BE2C (cell line): ENCODE data around the gene C1QTNF4.

ENCODE experiments used
- DNase-seq: peaks from one replicate; pipeline ENCODE4 v3.0.0-alpha.2; 2020
- H3K27me3 ChIP-seq: fragments of 250-450 bp; sonication (Bioruptor Pico); 2 replicates; pipeline ENCODE4 v1.5.1; 2020; ENCODE audit warnings: mild to moderate bottlenecking
- H3K36me3 ChIP-seq: fragments of 250-450 bp; sonication (Bioruptor Pico); 2 replicates; pipeline ENCODE4 v1.5.1; 2020; ENCODE audit warnings: mild to moderate bottlenecking
- H3K4me1 ChIP-seq: fragments of 250-450 bp; sonication (Bioruptor Pico); 2 replicates; pipeline ENCODE4 v1.5.1; 2020
- H3K4me3 ChIP-seq: 2 replicates; pipeline ENCODE4 v1.5.1; 2011; ENCODE audit warnings: low read depth, low read length
- H3K9me3 ChIP-seq: fragments of 250-450 bp; sonication (Bioruptor Pico); 2 replicates; pipeline ENCODE4 v1.5.1; 2020
- CTCF ChIP-seq: IDR thresholded peaks from 2 replicates; pipeline ENCODE4 v1.5.1; 2012; ENCODE audit warnings: mild to moderate bottlenecking, low read depth, low read length

Gene C1QTNF4

GRCh38 chr11:47591764-47592163, 2.4 kb downstream of the C1QTNF4 start:
- Histone ChIP-seq H3K27me3 (peaks cover 8% of the 10 kb centered on the region), H3K36me3 (no peaks in the 10 kb centered on the region), H3K9me3 (no peaks in the 10 kb centered on the region), H3K4me3 (no peak overlapping the region), H3K4me1 (no peaks in the 10 kb centered on the region)
- no peak for DNase-seq
- no peak for TF ChIP-seq CTCF

- no peak for DNase-seq
- Histone ChIP-seq H3K36me3 (no peaks in the 10 kb centered on the region), H3K9me3 (no peaks in the 10 kb centered on the region), H3K4me3 (no peak overlapping the region), H3K4me1 (no peaks in the 10 kb centered on the region), H3K27me3 (peaks cover 8% of the 10 kb centered on the region)
- TF ChIP-seq CTCF = no peak
Observed at GRCh38 chr11:47589977-47590861, 4.0 kb downstream of the C1QTNF4 start.

- no peaks in the 10 kb centered on the region for H3K36me3 ChIP-seq
- no peaks in the 10 kb centered on the region for H3K9me3 ChIP-seq
- no peak for DNase-seq
- no peak overlapping the region for H3K4me3 ChIP-seq
- no peak for TF ChIP-seq CTCF
- H3K4me1 ChIP-seq = no peaks in the 10 kb centered on the region
- H3K27me3 ChIP-seq = peaks cover 8% of the 10 kb centered on the region
Observed at GRCh38 chr11:47589584-47589976, 4.6 kb downstream of the C1QTNF4 start.

GRCh38 chr11:47589118-47589517, 5.1 kb downstream of the C1QTNF4 start:
- Histone ChIP-seq H3K9me3 (no peaks in the 10 kb centered on the region), H3K36me3 (no peaks in the 10 kb centered on the region), H3K4me1 (no peaks in the 10 kb centered on the region), H3K27me3 (peaks cover 8% of the 10 kb centered on the region), H3K4me3 (no peak overlapping the region)
- TF ChIP-seq CTCF = no peak
- DNase-seq = no peak

- Histone ChIP-seq H3K9me3 (no peaks in the 10 kb centered on the region), H3K36me3 (no peaks in the 10 kb centered on the region; the same call in 1 of the 2 replicates), H3K4me3 (no peak overlapping the region), H3K4me1 (no peaks in the 10 kb centered on the region), H3K27me3 (no peaks in the 10 kb centered on the region)
- no peak for DNase-seq
- no peak for TF ChIP-seq CTCF
Observed at GRCh38 chr11:47587723-47588326, 6.4 kb downstream of the C1QTNF4 start.
